ENCODE measurements around the gene LRRC23.
A peak's percentile ranks its signal among the peaks of the same experiment; 100 is the strongest.

Gene LRRC23

DNA sequence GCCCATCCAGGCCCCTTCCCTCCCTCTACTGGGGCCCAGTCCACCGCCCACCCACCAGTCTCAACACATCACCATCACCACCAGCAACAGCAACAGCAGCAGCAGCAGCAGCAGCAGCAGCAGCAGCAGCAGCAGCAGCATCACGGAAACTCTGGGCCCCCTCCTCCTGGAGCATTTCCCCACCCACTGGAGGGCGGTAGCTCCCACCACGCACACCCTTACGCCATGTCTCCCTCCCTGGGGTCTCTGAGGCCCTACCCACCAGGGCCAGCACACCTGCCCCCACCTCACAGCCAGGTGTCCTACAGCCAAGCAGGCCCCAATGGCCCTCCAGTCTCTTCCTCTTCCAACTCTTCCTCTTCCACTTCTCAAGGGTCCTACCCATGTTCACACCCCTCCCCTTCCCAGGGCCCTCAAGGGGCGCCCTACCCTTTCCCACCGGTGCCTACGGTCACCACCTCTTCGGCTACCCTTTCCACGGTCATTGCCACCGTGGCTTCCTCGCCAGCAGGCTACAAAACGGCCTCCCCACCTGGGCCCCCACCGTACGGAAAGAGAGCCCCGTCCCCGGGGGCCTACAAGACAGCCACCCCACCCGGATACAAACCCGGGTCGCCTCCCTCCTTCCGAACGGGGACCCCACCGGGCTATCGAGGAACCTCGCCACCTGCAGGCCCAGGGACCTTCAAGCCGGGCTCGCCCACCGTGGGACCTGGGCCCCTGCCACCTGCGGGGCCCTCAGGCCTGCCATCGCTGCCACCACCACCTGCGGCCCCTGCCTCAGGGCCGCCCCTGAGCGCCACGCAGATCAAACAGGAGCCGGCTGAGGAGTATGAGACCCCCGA lies 32.2 kb downstream of the LRRC23 start:
- DNase-seq (ENCODE audit: low read depth) = peak; percentile 59
- TF ChIP-seq, protein P1, sequence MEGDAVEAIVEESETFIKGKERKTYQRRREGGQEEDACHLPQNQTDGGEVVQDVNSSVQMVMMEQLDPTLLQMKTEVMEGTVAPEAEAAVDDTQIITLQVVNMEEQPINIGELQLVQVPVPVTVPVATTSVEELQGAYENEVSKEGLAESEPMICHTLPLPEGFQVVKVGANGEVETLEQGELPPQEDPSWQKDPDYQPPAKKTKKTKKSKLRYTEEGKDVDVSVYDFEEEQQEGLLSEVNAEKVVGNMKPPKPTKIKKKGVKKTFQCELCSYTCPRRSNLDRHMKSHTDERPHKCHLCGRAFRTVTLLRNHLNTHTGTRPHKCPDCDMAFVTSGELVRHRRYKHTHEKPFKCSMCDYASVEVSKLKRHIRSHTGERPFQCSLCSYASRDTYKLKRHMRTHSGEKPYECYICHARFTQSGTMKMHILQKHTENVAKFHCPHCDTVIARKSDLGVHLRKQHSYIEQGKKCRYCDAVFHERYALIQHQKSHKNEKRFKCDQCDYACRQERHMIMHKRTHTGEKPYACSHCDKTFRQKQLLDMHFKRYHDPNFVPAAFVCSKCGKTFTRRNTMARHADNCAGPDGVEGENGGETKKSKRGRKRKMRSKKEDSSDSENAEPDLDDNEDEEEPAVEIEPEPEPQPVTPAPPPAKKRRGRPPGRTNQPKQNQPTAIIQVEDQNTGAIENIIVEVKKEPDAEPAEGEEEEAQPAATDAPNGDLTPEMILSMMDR (IDR thresholded peaks at IDR 0.05; ENCODE audit: low read depth, low read length) = peak; percentile 3
- TF ChIP-seq POLR2A (IDR thresholded peaks at IDR 0.05; ENCODE audit: extremely low read depth, insufficient read length) (peak; percentile 16), MYC (IDR thresholded peaks at IDR 0.05; ENCODE audit: low read depth, low read length) (no peak)
- TF ChIP-seq, protein P2, sequence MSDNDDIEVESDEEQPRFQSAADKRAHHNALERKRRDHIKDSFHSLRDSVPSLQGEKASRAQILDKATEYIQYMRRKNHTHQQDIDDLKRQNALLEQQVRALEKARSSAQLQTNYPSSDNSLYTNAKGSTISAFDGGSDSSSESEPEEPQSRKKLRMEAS (IDR thresholded peaks at IDR 0.05; ENCODE audit: low read depth, low read length) = peak; percentile 6; the same call in 1 of the 2 replicates
- H3K4me3 ChIP-seq (ENCODE audit: low read depth, low read length) = peak overlapping the region; percentile 76

DNA sequence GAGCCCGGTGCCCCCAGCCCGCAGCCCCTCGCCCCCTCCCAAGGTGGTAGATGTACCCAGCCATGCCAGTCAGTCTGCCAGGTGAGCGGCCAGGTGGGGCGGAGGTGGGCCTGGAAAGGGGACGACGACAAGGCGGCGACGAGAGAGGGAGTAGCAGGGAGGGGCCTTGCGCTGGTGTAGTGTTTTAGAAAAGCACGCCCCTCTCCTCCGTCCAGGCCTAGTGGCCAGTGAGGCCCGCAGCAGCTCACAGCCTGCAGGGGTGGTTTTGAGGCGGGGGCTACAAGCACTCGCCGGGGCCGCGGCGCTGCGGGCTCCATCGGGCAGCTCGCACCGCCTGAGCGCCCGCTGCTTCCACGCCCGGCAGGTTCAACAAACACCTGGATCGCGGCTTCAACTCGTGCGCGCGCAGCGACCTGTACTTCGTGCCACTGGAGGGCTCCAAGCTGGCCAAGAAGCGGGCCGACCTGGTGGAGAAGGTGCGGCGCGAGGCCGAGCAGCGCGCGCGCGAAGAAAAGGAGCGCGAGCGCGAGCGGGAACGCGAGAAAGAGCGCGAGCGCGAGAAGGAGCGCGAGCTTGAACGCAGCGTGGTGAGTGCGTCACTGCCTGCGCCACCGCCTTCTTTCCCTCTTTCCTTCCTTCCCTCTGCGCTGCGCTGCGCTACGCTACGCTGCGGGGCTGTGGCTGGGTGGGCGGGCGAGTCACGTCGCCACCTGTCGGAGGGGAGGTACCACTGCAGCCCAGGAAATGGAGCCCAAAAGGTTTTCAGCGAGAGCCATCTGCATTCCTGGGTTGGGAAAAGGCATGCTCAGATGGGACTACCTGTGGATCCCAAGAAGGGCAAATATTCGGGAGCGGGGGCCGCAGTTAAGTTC lies 33.1 kb downstream of the LRRC23 start:
- DNase-seq (ENCODE audit: low read depth) = peak; percentile 95
- TF ChIP-seq MYC (IDR thresholded peaks at IDR 0.05; ENCODE audit: low read depth, low read length) (peak; percentile 87), POLR2A (IDR thresholded peaks at IDR 0.05; ENCODE audit: extremely low read depth, insufficient read length) (peak; percentile 92)
- TF ChIP-seq, protein P2 (IDR thresholded peaks at IDR 0.05; ENCODE audit: low read depth, low read length) = peak; percentile 90
- TF ChIP-seq, protein P1 (IDR thresholded peaks at IDR 0.05; ENCODE audit: low read depth, low read length) = peak; percentile 76
- peak overlapping the region; percentile 76 for H3K4me3 ChIP-seq (ENCODE audit: low read depth, low read length)

DNA sequence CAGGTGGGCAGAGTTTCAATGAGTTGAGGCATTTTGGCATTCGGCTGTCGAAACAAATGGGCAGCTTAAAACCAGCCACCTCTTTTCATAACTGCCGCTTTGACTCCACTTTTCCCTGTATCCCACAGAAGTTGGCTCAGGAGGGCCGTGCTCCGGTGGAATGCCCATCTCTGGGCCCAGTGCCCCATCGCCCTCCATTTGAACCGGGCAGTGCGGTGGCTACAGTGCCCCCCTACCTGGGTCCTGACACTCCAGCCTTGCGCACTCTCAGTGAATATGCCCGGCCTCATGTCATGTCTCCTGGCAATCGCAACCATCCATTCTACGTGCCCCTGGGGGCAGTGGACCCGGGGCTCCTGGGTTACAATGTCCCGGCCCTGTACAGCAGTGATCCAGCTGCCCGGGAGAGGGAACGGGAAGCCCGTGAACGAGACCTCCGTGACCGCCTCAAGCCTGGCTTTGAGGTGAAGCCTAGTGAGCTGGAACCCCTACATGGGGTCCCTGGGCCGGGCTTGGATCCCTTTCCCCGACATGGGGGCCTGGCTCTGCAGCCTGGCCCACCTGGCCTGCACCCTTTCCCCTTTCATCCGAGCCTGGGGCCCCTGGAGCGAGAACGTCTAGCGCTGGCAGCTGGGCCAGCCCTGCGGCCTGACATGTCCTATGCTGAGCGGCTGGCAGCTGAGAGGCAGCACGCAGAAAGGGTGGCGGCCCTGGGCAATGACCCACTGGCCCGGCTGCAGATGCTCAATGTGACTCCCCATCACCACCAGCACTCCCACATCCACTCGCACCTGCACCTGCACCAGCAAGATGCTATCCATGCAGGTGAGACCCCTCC lies 34.0 kb downstream of the LRRC23 start:
- DNase-seq (ENCODE audit: low read depth) = no peak
- peak overlapping the region; percentile 53 for H3K4me3 ChIP-seq (ENCODE audit: low read depth, low read length)
- TF ChIP-seq POLR2A (IDR thresholded peaks at IDR 0.05; ENCODE audit: extremely low read depth, insufficient read length) = no peak
- TF ChIP-seq, protein P1 (IDR thresholded peaks at IDR 0.05; ENCODE audit: low read depth, low read length) = no peak
- no peak for TF ChIP-seq MYC (IDR thresholded peaks at IDR 0.05; ENCODE audit: low read depth, low read length)
- TF ChIP-seq, protein P2 (IDR thresholded peaks at IDR 0.05; ENCODE audit: low read depth, low read length) = no peak

DNA sequence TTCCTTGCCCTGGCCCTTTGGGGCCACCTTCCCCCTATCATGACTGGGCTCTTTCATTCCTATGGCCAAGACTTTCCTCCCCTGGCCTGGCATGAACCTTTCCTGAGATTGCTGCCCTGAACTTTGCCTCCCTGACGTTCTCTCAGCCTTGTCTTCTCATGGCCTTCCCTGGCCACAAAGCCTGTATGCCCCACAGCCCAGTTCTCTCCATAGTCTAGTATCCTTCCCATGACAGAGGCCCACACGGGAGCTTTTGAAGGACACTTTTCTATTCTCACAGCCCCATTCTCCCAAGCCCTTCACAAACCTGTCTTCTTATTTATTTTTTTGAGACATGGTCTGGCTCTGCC lies 34.5 kb downstream of the LRRC23 start:
- DNase-seq (ENCODE audit: low read depth) = no peak
- TF ChIP-seq, protein P1 (IDR thresholded peaks at IDR 0.05; ENCODE audit: low read depth, low read length) = no peak
- no peak for TF ChIP-seq POLR2A (IDR thresholded peaks at IDR 0.05; ENCODE audit: extremely low read depth, insufficient read length)
- TF ChIP-seq MYC (IDR thresholded peaks at IDR 0.05; ENCODE audit: low read depth, low read length) = no peak
- TF ChIP-seq, protein P2 (IDR thresholded peaks at IDR 0.05; ENCODE audit: low read depth, low read length) = no peak
- H3K4me3 ChIP-seq (ENCODE audit: low read depth, low read length) = no peak overlapping the region

DNA sequence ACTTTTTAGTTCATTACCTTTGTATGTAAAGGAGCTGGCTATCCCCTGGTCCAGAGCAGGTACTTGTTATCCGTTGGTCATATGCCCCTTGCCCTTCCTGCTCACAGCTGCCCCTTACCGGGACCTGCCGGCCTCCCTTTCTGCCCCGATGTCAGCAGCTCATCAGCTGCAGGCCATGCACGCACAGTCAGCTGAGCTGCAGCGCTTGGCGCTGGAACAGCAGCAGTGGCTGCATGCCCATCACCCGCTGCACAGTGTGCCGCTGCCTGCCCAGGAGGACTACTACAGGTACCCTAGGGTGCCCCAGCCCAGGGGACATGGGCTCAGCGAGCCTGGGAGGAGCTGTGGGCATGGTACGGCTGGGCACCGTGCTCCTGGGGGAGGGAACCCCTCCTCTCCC lies 36.6 kb downstream of the LRRC23 start:
- H3K4me3 ChIP-seq (ENCODE audit: low read depth, low read length) = no peak overlapping the region
- TF ChIP-seq, protein P2 (IDR thresholded peaks at IDR 0.05; ENCODE audit: low read depth, low read length) = no peak
- TF ChIP-seq, protein P1 (IDR thresholded peaks at IDR 0.05; ENCODE audit: low read depth, low read length) = no peak
- TF ChIP-seq POLR2A (IDR thresholded peaks at IDR 0.05; ENCODE audit: extremely low read depth, insufficient read length) = no peak
- no peak for DNase-seq (ENCODE audit: low read depth)
